Epidermal melanocyte (primary cell): ENCODE results near the gene FMNL2.

Experiments used
- DNase-seq: peaks from one replicate; pipeline ENCODE4 v3.0.0; 2011; ENCODE audit warnings: low spot score; ENCODE audit not compliant: insufficient read length

Gene FMNL2

GRCh38 chr2:152609699-152610098 is 274.7 kb downstream of the FMNL2 start:
- no peak for DNase-seq

GRCh38 chr2:152611458-152612231 is 276.7 kb downstream of the FMNL2 start:
- DNase-seq = no peak

- DNase-seq = no peak
Observed at GRCh38 chr2:152613235-152613634, 278.3 kb downstream of the FMNL2 start.

- DNase-seq = no peak
Observed at GRCh38 chr2:152615177-152615576, 280.2 kb downstream of the FMNL2 start.

- DNase-seq = no peak
Observed at GRCh38 chr2:152617456-152618192, 282.6 kb downstream of the FMNL2 start.

GRCh38 chr2:152618193-152618564 is 283.2 kb downstream of the FMNL2 start:
- DNase-seq = no peak

- DNase-seq = no peak
Observed at GRCh38 chr2:152620208-152620607, 285.2 kb downstream of the FMNL2 start.

- DNase-seq = no peak
Observed at GRCh38 chr2:152620985-152621384, 286.0 kb downstream of the FMNL2 start.

- DNase-seq = no peak
Observed at GRCh38 chr2:152622219-152622618, 287.2 kb downstream of the FMNL2 start.

GRCh38 chr2:152623076-152623740 is 288.2 kb downstream of the FMNL2 start:
- DNase-seq = no peak

- DNase-seq = no peak
Observed at GRCh38 chr2:152623775-152624174, 288.8 kb downstream of the FMNL2 start.

GRCh38 chr2:152624805-152625204 is 289.8 kb downstream of the FMNL2 start:
- no peak for DNase-seq

GRCh38 chr2:152626911-152627339 is 292.0 kb downstream of the FMNL2 start:
- no peak for DNase-seq

GRCh38 chr2:152627351-152627957 is 292.5 kb downstream of the FMNL2 start:
- DNase-seq = peak; percentile 70

GRCh38 chr2:152629202-152629601 is 294.2 kb downstream of the FMNL2 start:
- DNase-seq = no peak

- no peak for DNase-seq
Observed at GRCh38 chr2:152630466-152630865, 295.5 kb downstream of the FMNL2 start.

- no peak for DNase-seq
Observed at GRCh38 chr2:152632736-152633135, 297.8 kb downstream of the FMNL2 start.

- peak; percentile 36 for DNase-seq
Observed at GRCh38 chr2:152635635-152636298, 300.8 kb downstream of the FMNL2 start.

- no peak for DNase-seq
Observed at GRCh38 chr2:152637251-152637650, 302.3 kb downstream of the FMNL2 start.

GRCh38 chr2:152638056-152638455 is 303.1 kb downstream of the FMNL2 start:
- DNase-seq = no peak

- DNase-seq = no peak
Observed at GRCh38 chr2:152638590-152638989, 303.6 kb downstream of the FMNL2 start.
